Endometrial microvascular endothelial cells (primary cell): ENCODE data around the gene ADGRD2. TPM values are rescaled to one million over a fixed set of nuclear protein-coding genes. Genes with fewer than 3 reads are reported as not detected.

Experiments
- in situ Hi-C: cut with HindIII; loops from 2 replicates; pipeline ENCODE4 v1.10.0; 2017; ENCODE audit warnings: low sequenced_read_pairs, low pct_unique_long_range_greater_than_20kb; ENCODE audit errors: inconsistent ontology term
- total RNA-seq: library from RNA; depleted of rRNA; stranded (reverse); fragments of >200 nt; gene quantifications from one replicate; pipeline ENCODE4 v1.2.3, GENCODE V29; 2015; ENCODE audit errors: inconsistent ontology term

Gene ADGRD2
- total RNA-seq, 1 donor from 2014 or later, result not detected

- in situ Hi-C loops, result no loop called here
Observed at GRCh38 chr9:124454791-124455443, 4.7 kb downstream of the ADGRD2 start.

- in situ Hi-C loops, result no loop called here
Observed at GRCh38 chr9:124455820-124456219, 5.6 kb downstream of the ADGRD2 start.

- in situ Hi-C loops, result no loop called here
Observed at GRCh38 chr9:124456341-124457078, 6.3 kb downstream of the ADGRD2 start.

- in situ Hi-C loops, result no loop called here
Observed at GRCh38 chr9:124457079-124457886, 7.0 kb downstream of the ADGRD2 start.

GRCh38 chr9:124457887-124458431 is 7.7 kb downstream of the ADGRD2 start:
- in situ Hi-C loops, result no loop called here

- in situ Hi-C loops, result no loop called here
Observed at GRCh38 chr9:124458441-124458840, 8.2 kb downstream of the ADGRD2 start.

- in situ Hi-C loops, result no loop called here
Observed at GRCh38 chr9:124462739-124463138, 12.5 kb downstream of the ADGRD2 start.

- in situ Hi-C loops, result no loop called here
Observed at GRCh38 chr9:124465736-124466135, 15.5 kb downstream of the ADGRD2 start.

GRCh38 chr9:124467410-124468060 is 17.3 kb downstream of the ADGRD2 start:
- in situ Hi-C loops, result no loop called here

GRCh38 chr9:124468061-124468740 is 17.9 kb downstream of the ADGRD2 start:
- in situ Hi-C loops, result no loop called here

GRCh38 chr9:124469011-124469832 is 19.0 kb downstream of the ADGRD2 start:
- in situ Hi-C loops, result no loop called here

- in situ Hi-C loops, result no loop called here
Observed at GRCh38 chr9:124470306-124470705, 20.1 kb downstream of the ADGRD2 start.

- in situ Hi-C loops, result no loop called here
Observed at GRCh38 chr9:124470726-124471125, 20.5 kb downstream of the ADGRD2 start.

- in situ Hi-C loops, result no loop called here
Observed at GRCh38 chr9:124471761-124472160, 21.5 kb downstream of the ADGRD2 start.

- in situ Hi-C loops, result no loop called here
Observed at GRCh38 chr9:124472770-124473169, 22.5 kb downstream of the ADGRD2 start.

- in situ Hi-C loops, result no loop called here
Observed at GRCh38 chr9:124473310-124473709, 23.1 kb downstream of the ADGRD2 start.

GRCh38 chr9:124474151-124474550 is 23.9 kb downstream of the ADGRD2 start:
- in situ Hi-C loops, result no loop called here
